ENCODE measurements around the gene ELFN1.

DNA sequence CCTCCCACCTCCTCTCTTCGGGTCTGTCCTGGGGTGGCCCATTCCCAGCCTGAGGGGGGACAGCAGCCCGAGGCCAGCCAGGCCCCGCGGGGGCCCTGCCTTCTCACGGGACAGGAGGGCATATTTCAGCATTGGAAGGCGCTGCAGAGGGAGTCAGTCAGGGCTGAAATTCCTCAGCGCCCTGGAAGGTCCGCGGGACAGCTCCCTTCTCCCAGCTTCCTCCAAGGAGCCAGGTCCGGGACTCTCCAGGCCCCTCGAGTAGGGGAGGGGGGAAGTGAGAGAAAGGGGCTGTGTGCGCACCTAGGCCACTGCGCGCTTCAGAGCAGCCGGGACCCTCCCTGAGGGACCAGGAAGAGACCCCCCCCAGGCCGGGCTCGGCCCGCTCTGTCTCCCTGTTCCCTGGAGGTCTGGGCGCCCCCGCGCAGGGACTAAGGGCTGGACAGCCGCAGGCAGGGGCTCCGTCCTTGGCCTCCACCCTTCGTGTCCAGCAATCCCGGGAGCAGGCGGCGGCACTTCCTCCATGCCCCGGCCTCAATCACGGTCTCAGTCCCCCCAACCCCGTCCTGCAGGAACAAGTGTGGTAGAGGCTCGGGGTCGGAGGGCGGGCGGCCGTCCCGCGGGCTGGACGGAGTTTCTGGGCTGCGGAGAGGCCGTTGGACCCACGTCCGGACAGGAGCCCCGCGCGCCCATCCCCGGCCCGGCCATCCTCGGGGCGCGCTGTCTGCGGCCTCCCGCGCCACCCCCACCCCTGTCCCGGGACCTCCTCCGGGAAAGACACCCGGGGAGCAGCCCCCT lies 6.0 kb upstream of the ELFN1 start:
- TF ChIP-seq ZNF687 (IDR thresholded peaks at IDR 0.05) (no peak), POLR2A (IDR thresholded peaks at IDR 0.05; ENCODE audit: low read depth, low read length) (no peak), USF2 (IDR thresholded peaks at IDR 0.05; ENCODE audit: borderline replicate concordance, low read depth, low read length) (no peak), CTCF (IDR thresholded peaks at IDR 0.05 in 2 of 3, conservative IDR thresholded peaks at IDR 0.05 in 1 of 3; ENCODE audit: control insufficient read depth in 2 of 3, extremely low read depth in 1 of 3, insufficient read depth in 1 of 3, low read depth in 3 of 3, low read length in 3 of 3) (no peak), POLR2AphosphoS5 (IDR thresholded peaks at IDR 0.05; ENCODE audit: low read length) (no peak), ZSCAN29 (IDR thresholded peaks at IDR 0.05) (no peak), FOXM1 (IDR thresholded peaks at IDR 0.05; ENCODE audit: low read depth, low read length) (no peak), BMI1 (IDR thresholded peaks at IDR 0.05; ENCODE audit: borderline replicate concordance) (no peak)
- TF ChIP-seq, protein P1, sequence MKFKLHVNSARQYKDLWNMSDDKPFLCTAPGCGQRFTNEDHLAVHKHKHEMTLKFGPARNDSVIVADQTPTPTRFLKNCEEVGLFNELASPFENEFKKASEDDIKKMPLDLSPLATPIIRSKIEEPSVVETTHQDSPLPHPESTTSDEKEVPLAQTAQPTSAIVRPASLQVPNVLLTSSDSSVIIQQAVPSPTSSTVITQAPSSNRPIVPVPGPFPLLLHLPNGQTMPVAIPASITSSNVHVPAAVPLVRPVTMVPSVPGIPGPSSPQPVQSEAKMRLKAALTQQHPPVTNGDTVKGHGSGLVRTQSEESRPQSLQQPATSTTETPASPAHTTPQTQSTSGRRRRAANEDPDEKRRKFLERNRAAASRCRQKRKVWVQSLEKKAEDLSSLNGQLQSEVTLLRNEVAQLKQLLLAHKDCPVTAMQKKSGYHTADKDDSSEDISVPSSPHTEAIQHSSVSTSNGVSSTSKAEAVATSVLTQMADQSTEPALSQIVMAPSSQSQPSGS (IDR thresholded peaks at IDR 0.05; ENCODE audit: low read length), result no peak

All from GM12878 (cell line).